HG03045 (cell line): Measurements from ENCODE around the gene TMEM184B.

Experiments
- ATAC-seq: cut with Tn5 transposase; IDR thresholded peaks from one replicate; pipeline ENCODE4 v1.9.1; 2021; ENCODE audit warnings: mild to moderate bottlenecking, moderate library complexity; ENCODE audit not compliant: unreplicated experiment

The TMEM184B gene

DNA sequence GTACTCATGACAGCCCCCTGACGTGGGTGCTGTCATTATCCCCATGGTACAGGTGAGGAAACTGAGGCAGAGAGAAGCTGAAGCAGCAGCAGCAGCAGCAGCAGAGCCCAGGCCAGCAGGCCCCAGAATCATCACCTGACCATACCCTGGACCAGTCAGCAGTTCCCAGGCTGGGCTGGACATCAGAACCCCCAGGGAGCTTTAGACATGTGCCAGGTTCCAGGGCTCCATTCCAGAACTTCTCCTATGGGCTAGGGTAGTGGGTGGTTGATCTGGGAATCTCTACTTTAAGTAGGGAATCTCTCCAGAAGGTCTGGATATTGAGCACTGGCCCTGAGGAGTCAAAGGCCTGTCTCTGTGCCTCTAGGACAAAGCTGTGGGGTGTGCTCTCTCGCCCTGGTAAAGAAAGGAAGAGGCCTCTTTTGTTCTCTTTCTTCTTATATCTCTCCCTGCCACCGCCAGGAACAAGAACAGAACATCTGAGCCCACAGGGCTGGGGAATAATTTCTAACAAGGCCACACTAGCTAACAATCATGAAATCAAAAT lies 44.4 kb downstream of the TMEM184B start:
- no peak for ATAC-seq

- ATAC-seq, result no peak
These were observed 45.8 kb downstream of the TMEM184B start for GRCh38 chr22:38226853-38227649.

DNA sequence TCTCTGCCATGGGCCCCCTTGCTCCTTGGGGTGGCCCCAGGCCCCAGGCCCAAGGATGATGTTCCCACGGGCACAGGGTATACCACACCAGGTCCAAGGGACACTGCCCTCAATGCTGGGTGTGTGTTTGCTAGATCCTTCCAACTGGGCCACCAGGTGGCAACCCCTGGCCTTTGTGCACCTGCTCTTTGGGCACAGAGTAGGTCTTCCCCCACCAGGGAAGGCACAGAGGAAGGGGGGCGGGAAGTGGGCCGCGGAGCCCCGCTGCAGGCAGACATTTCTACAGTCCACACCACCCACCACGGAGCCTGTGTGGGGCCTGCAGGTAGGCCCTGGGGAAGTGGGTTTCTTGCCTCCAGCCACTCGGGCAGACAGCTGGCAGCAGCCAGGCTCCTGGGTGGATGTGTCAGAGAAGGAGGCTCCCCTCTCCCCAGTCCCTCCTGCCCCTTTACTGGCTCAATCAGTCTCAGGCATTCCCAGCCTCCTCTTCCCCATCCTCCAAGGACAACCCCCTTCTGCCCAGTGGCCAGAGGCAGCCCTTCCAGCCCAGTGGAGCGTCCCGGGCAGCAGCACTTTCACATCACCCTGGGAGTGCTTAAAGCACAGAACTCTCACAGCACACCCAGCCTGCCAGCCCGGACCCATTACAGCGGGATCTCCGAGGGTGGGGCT lies 49.4 kb downstream of the TMEM184B start:
- no peak for ATAC-seq

DNA sequence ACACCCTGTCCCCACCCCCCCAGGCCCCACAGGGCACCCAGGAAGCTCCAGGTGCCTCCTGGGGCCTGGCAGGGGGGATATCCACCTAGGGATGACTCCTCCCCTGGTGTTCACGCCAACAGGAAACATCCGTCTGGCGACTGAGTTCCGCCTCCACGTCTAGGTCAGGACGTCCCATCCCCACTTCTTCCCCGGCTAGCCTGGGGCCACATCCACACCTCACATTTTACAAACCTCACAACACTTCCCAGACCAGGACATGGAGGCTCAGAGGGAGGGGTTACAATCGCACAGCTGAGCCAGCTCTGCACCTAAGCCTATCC lies 50.1 kb downstream of the TMEM184B start:
- no peak for ATAC-seq

- ATAC-seq, result no peak
These were observed 50.7 kb downstream of the TMEM184B start for GRCh38 chr22:38221908-38222796.

DNA sequence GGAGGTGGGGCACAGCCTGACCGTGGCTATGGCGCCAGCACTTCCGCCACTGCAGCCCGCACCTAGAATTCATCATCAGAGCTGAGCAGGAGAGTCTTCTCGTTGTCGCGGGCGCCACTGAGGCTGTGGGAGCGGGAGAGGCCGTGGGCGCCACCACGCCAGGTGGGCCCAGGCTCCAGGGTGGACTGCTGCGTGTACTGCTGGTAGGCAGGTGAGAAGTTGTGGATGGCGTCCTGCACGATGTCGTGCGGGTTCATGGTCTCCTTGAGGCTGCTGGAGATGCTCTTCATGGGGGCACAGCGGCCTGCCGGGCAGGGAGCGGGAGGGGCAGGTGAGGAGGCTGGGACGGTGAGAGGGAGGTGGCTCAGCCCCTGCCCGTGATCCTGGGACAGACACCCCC lies 51.4 kb downstream of the TMEM184B start:
- ATAC-seq, result no peak

DNA sequence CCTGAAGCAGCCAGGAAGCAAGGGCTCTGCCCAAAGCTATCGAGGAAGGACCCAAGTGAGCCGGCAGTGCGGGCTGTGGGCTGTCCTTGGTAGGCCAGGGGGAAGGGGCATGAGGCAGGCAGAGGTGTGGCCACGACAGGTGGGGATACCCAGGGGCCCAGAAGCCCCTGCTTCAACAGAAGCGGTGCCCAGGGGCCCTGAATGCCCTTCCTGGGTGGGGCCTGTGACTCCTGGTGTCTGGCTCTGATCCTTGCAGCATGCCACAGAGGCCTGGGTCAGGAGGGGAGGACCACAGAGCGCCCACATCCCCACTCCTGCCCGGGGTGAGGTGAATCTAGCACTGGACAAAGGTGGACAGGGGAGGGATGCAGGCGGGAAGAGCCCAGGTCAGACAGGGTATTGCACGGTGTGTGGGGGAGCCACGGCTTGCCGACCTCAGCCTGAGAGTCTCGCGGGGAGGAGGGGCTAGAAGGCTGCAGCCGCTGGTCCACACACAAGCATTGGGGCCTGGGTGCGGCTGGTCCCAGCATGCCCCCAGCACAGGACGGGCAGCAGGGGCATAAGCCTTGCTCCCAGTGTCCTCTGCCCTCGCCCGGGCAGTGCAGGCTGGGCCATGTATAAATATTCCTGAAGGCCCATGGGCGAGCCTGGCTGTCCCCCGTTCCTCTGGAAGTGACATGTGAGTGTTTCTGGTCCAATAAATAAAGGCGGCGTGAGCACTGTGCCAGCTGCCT lies 52.0 kb downstream of the TMEM184B start:
- ATAC-seq, result no peak

- ATAC-seq, result no peak
These were observed 52.6 kb downstream of the TMEM184B start for GRCh38 chr22:38220163-38220562.

DNA sequence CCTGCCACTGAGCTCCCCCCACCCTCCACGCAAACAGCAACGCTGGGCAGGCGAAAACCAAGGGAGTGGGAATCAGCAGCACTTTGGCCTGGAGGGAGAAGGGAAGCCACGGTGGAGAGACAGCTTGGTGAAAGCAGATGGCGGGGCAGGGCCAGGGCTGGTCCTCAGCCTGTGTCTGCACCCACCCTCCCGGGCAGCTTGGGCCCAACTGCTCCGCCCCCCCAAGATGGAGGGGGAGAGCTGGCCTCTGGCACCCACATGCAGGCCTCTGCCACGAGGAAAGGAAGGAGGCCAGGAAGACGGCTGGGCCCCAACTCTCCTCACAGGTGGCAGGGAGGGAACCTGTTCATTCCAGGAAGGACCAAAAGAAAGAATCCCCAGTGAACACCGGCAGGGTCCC lies 53.2 kb downstream of the TMEM184B start:
- ATAC-seq, result no peak

DNA sequence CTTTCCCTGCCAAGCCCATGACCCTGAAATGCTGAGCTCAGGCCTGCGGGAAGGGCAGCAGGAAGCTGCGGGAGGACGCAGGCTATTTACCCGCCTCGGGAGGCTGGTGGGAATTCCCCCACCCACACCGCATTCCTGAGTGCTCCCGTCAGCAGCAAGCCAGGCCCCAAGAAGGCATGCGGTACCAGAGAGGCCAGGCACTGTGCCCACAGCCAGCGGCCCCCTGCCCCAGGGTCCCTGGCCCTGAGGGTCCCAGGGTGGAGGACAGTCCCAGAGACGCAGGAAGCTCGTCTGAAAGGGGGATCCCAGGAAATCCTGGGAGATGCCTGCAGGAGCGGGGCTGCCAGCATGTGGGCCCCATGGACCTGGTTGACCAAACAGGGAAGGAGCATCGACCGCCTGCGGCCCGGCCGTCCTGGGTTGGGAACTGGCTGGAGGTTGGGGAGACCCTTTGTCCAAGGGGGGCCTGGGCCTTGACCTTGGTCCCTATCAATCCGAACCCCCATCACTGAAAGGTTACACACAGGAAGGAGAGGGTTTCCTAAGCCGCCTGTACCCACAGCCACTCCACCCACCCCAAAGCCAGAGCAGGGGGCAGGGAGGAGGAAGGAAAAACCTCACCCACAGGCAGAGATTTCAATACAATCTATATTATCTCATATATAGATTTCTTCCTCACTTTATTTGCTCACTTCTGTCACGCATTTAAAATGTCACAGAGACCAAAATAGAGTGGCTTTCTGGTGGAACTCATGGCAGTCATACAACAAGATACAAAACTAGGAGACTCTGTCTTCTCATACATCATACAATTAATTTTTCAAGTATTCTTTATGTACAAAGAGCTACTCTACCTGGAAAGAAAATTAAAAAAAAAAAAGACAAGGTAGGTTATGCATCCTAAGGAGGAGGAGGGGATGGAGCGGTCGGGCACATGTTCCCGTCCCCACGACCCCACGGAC lies 53.9 kb downstream of the TMEM184B start:
- ATAC-seq, result no peak

GRCh38 chr22:38215156-38216038 lies 57.4 kb downstream of the TMEM184B start:
- ATAC-seq, result no peak

DNA sequence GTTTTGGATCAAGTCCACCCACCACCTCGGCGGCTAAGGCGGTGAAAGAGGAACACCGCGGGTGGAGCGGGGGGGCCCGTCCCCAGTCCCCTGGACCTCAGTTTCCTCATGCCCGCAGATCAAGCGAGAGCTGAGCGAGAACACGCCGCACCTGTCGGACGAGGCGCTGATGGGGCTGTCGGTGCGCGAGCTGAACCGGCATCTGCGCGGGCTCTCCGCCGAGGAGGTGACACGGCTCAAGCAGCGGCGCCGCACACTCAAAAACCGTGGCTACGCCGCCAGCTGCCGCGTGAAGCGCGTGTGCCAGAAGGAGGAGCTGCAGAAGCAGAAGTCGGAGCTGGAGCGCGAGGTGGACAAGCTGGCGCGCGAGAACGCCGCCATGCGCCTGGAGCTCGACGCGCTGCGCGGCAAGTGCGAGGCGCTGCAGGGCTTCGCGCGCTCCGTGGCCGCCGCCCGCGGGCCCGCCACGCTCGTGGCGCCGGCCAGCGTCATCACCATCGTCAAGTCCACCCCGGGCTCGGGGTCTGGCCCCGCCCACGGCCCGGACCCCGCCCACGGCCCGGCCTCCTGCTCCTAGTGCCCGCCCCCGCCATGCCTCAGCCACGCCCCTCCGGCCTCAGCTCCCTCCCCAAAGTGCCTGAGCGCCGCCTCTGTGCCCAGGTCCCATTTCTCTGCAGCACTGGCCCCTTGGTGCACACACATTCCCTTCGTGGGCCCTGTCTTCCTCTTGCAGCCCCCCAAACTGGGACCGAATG lies 58.3 kb downstream of the TMEM184B start:
- no peak for ATAC-seq

DNA sequence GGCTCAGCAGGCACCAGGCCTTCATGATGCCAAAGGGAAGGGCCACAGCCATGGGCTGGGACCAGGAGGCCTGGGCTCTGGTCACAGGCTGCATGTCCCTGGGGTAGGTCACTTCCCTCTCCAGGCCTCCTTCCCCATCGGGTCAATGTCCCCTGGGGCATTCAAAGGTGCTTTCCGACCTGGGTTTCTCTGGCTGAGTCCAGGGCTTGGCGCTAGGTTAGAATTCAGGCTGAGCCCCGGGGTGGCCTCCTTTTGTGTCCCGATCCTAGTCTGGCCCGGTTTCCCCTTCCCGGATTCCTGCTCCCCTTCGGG lies 58.9 kb downstream of the TMEM184B start:
- ATAC-seq, result no peak

GRCh38 chr22:38213319-38213989 lies 59.4 kb downstream of the TMEM184B start:
- no peak for ATAC-seq

DNA sequence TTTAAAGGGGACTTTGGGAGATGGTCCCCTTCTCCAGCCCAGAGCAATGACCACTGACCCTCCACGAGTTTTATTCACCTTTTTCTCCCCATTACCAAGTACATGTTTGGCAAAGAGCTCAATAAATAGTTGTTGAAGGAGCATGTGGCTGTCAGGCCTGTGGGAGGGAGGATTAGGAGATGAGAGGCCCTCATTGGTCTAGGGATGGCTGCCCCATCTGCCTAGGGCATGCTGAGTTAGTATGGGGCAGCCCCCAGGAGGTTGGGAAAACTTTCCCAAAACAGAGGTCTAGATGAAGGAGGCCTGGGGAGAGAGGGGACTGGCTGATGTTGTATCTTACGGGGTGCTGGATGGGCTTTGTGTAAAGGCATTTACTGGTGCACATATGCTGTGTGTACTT lies 60.4 kb downstream of the TMEM184B start:
- ATAC-seq, result no peak

- ATAC-seq, result no peak
These were observed 61.3 kb downstream of the TMEM184B start for GRCh38 chr22:38211556-38211955.

DNA sequence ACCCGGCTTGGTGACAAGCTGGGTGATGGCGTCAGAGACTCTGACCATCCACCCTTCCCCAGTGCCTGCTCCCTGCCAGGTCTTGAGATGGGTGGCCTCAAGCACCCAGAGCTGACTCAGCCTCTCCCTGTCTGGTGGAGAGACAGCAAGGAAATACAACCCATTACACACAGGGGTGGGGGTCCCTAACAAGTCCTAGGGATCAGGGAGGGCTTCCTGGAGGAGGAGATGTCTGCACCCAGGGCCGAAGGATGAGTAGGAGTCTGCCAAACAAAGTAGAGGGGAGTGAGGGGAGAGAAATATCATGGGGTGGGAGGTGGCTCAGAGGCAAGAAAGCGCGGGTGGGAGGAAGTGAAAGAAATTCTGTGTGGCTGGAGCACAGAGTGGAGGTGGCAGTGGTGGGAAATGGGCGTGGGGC lies 64.2 kb downstream of the TMEM184B start:
- ATAC-seq, result no peak
